ENCODE data around the gene SLC9A3.
"Not testable (repeated sequence)": the region's sequence is repeated elsewhere in the genome, so short reads cannot be mapped to it uniquely, and the experiment has no call there.

Gene SLC9A3

GRCh38 chr5:488744-489688, 35.2 kb downstream of the SLC9A3 start:
- DNase-seq, result no peak

- DNase-seq, result no peak
Observed at GRCh38 chr5:488241-488640, 36.0 kb downstream of the SLC9A3 start.

- DNase-seq, result not testable (repeated sequence)
Observed at GRCh38 chr5:486597-486996, 37.7 kb downstream of the SLC9A3 start.

- no peak for DNase-seq
Observed at GRCh38 chr5:485946-486491, 38.2 kb downstream of the SLC9A3 start.

- DNase-seq, result no peak
Observed at GRCh38 chr5:485113-485945, 38.9 kb downstream of the SLC9A3 start.

GRCh38 chr5:484556-484955, 39.7 kb downstream of the SLC9A3 start:
- no peak for DNase-seq

- no peak for DNase-seq
Observed at GRCh38 chr5:483434-484140, 40.7 kb downstream of the SLC9A3 start.

GRCh38 chr5:483011-483410, 41.2 kb downstream of the SLC9A3 start:
- DNase-seq, result no peak

GRCh38 chr5:482506-482905, 41.7 kb downstream of the SLC9A3 start:
- DNase-seq, result no peak

- no peak for DNase-seq
Observed at GRCh38 chr5:482021-482420, 42.2 kb downstream of the SLC9A3 start.

GRCh38 chr5:481347-481746, 42.9 kb downstream of the SLC9A3 start:
- no peak for DNase-seq

GRCh38 chr5:479566-480319, 44.5 kb downstream of the SLC9A3 start:
- DNase-seq, result no peak

GRCh38 chr5:478982-479535, 45.2 kb downstream of the SLC9A3 start:
- no peak for DNase-seq

GRCh38 chr5:478369-478981, 45.8 kb downstream of the SLC9A3 start:
- no peak for DNase-seq

GRCh38 chr5:477871-478270, 46.4 kb downstream of the SLC9A3 start:
- no peak for DNase-seq

- DNase-seq, result no peak
Observed at GRCh38 chr5:477247-477646, 47.0 kb downstream of the SLC9A3 start.

- DNase-seq, result no peak
Observed at GRCh38 chr5:476814-477175, 47.5 kb downstream of the SLC9A3 start.

GRCh38 chr5:476102-476813, 48.0 kb downstream of the SLC9A3 start:
- DNase-seq, result no peak

GRCh38 chr5:475704-476101, 48.5 kb downstream of the SLC9A3 start:
- DNase-seq, result no peak

- DNase-seq, result no peak
Observed at GRCh38 chr5:474840-475661, 49.2 kb downstream of the SLC9A3 start.
